Astrocyte (in vitro differentiated cells and primary cell): ENCODE measurements around the gene CD99L2.

ENCODE experiments used
- EZH2 ChIP-seq: IDR thresholded peaks from 2 replicates; pipeline ENCODE4 v1.6.1; 2012; ENCODE audit warnings: mild to moderate bottlenecking, low read length, inconsistent platforms; ENCODE audit not compliant: insufficient read depth
- TF ChIP-seq, protein P1 (sequence below): IDR thresholded peaks from 2 replicates; pipeline ENCODE4 v1.5.1; 2011; ENCODE audit warnings: low read depth, mild to moderate bottlenecking, inconsistent platforms, low read length, moderate library complexity; ENCODE audit not compliant: insufficient read depth

DNA sequence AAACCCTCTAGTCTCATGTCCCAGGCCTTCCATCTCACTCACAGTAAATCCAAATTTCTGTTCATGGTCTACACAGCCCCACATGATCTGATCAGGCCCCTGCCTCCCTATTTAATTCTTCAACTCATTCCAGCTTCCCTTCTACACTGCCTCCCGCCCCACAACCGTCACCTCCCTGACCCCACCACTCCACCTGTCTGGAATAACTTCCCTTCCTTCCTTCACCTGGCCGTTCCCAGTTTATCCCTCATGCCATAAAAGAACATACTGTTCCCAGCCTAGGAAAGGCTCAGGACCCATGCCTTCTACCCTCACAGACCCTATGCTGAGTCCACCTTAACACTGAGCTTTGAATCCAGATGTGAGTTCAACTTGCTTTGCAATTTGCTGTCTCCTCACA, 6.8 kb upstream of the CD99L2 start:
- TF ChIP-seq, protein P1, sequence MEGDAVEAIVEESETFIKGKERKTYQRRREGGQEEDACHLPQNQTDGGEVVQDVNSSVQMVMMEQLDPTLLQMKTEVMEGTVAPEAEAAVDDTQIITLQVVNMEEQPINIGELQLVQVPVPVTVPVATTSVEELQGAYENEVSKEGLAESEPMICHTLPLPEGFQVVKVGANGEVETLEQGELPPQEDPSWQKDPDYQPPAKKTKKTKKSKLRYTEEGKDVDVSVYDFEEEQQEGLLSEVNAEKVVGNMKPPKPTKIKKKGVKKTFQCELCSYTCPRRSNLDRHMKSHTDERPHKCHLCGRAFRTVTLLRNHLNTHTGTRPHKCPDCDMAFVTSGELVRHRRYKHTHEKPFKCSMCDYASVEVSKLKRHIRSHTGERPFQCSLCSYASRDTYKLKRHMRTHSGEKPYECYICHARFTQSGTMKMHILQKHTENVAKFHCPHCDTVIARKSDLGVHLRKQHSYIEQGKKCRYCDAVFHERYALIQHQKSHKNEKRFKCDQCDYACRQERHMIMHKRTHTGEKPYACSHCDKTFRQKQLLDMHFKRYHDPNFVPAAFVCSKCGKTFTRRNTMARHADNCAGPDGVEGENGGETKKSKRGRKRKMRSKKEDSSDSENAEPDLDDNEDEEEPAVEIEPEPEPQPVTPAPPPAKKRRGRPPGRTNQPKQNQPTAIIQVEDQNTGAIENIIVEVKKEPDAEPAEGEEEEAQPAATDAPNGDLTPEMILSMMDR = no peak
- TF ChIP-seq EZH2 = no peak
